Stimulated activated CD4-positive, alpha-beta T cell treated with anti-CD3 and anti-CD28 coated beads, Interleukin-15, amount 100 ng/mL, for 24 hours (primary cell): ENCODE data around the gene SLC7A4.
A peak's percentile ranks its signal among the peaks of the same experiment; 100 is the strongest.
"Not testable (repeated sequence)": the region's sequence is repeated elsewhere in the genome, so short reads cannot be mapped to it uniquely, and the experiment has no call there.

Experiments
- DNase-seq: peaks from one replicate; pipeline ENCODE4 v3.0.0-alpha.2; 2020

Gene SLC7A4

DNA sequence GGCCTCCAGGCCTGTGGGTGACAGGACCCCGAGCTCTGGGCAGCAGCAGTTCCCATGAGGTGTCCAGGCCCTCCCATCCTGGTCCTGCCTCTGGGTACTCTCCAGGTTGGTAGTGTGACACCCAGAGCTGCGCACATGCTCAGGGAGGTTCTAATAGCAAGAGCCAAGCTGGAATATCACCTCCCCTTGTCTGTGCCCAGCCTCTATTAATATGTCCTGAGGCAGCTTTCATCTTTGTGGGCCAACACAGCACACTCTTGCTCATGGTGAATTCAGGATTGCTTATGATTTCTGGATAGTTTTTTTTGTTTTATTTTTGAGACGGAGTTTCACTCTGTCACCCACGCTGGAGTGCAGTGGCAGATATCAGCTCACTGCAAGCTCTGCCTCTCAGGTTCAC is 14.0 kb downstream of the SLC7A4 start:
- DNase-seq: no peak

DNA sequence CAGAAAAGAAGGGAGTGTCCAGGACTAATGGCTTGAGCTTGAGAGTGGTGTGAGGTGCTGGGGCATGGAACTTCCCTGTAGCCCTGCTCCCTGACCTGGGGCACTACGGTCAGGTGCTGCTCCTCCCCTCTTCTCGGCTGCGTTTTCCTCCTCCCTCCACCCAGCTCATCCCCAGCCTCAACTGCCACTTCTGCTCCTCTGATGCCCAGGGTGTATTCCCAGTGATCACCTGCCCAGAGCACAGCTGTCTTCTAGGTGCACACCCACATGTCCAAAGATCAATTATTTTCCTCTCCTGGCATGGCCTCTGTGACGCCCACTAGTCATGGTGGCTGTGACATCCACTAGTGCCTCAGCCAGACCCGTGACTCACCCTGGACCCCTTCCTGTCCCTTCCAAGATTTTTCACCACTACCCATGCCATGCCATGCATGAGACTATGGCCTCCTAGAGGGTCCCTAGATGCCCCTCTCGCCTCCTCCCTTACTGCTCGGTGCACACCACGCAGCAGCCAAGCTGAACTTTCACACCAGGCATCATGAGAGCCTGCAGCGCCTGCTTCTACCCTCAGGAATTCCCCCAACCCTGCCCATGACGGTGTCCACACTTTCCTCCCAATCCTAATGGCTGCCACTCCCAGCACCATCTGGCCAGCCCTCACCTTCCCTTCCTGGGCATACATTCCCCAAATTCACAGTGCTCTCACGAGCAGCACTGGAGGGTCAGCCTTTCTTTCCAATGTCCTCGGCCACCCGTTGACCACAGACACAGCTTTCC is 15.5 kb downstream of the SLC7A4 start:
- DNase-seq: no peak

DNA sequence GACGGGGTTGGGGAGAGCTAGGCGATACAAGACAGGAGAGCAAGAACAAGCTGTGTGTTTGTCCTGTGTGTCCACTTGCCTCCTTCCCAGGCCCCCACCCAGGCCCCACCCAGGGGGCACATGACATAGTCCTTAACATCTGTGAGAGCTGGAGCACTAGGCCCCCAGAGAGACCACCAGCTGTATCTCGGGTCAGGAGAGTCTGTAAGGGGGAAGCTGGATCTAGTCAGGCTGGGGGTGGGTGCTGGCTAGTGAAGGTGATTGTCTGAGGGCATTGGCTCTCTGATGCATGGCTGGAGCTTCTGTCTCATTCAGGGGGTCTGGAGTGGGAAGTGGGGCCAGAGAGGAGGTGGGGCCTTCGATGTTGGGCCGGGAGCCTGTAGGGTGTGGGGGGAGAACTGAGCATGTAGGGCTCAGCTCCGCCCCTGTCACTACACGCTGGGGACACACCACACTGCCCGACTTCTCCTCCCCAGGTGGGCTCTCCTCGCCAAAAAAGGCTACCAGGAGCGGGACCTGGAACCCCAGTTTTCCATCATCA is 16.8 kb downstream of the SLC7A4 start:
- DNase-seq: no peak

DNA sequence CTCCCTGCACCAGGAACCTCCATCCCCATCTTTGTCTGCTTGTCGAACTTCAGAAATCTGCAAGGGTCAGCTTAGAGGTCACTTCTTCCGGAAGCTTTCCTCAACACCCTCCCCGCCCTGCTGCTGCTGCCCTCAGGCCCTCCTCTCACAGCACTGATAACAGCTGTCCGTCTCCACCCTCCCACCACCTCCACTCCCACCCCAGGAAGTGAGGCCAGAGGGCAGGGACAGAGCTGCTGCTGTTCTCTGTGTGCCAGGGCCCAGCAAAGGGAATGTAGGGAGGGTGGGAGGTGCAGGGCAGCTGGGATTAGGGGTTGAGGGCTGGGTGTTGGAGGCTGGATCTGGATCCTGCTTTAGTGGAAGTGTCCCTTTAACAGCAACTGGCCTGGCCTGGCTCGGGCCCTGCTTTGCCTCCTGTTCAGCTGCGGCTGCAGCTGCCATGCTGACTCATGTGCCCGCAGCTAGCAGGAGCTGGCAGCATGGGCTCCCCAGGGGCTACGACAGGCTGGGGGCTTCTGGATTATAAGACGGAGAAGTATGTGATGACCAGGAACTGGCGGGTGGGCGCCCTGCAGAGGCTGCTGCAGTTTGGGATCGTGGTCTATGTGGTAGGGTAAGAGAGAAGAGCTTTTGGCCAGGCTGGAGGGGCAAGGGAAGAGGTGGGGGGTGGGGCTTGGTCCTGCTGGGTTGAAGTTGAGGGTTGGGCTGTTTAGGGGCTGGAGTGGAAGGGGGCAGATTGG is 17.5 kb downstream of the SLC7A4 start, which contains the start of gene P2RX6:
Gene P2RX6, plus strand, starts transcription at position 440 of the 740 bp plus-strand sequence. Its CDS starts 10 bp downstream, at position 450.
- no peak for DNase-seq

DNA sequence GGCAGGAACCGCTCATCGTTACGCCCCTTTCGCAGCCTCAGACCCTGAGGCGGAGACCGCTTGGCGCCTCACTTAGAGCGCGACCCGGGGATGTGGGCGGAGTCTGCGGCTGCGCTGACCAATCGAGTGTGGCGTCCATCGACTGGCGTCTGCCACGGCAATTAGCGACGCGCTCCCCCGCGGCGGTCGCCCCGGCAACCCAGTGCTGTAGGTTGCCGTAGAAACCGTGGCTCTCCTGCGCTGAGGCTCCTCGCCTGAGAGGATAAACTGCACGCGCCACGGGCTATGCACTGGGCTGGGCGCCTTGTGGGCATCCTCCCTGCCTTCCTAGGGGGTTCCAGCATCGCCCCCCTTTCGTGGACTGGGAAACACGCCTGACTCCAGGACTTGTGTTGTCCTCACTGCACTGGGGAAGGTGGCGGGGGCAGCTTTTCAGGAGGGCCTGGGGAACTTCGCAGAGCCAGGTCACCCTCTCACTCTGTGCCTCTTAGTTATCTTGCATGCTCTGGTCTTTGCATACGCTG is 18.1 kb downstream of the SLC7A4 start:
- peak; percentile 94 for DNase-seq

DNA sequence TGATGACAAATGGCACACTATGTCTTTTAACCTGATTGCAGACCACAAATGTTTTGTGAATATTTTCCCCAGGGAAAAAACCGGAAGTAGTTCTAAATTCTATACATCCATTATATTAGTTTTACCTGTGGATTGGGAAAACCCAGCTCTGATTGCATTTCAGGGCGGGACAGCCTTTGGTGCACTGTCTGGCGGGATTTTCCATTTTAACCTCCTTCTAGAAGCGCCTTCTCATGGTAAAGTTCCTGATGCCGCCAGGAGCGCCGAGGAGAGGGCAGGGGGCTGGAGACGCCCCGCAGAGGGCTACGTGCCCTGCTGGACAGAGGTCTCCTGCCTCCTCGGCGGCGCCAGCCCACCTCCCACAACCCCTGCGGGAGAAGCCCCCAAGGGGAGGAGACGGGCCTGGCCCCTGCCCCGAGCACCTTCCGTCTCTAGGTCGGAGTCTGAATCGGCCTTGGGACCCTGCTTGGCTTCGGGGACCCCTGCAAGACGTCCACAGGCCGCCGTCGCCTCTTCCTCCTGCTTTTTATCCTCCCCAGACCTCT is 18.6 kb downstream of the SLC7A4 start:
- no peak for DNase-seq

DNA sequence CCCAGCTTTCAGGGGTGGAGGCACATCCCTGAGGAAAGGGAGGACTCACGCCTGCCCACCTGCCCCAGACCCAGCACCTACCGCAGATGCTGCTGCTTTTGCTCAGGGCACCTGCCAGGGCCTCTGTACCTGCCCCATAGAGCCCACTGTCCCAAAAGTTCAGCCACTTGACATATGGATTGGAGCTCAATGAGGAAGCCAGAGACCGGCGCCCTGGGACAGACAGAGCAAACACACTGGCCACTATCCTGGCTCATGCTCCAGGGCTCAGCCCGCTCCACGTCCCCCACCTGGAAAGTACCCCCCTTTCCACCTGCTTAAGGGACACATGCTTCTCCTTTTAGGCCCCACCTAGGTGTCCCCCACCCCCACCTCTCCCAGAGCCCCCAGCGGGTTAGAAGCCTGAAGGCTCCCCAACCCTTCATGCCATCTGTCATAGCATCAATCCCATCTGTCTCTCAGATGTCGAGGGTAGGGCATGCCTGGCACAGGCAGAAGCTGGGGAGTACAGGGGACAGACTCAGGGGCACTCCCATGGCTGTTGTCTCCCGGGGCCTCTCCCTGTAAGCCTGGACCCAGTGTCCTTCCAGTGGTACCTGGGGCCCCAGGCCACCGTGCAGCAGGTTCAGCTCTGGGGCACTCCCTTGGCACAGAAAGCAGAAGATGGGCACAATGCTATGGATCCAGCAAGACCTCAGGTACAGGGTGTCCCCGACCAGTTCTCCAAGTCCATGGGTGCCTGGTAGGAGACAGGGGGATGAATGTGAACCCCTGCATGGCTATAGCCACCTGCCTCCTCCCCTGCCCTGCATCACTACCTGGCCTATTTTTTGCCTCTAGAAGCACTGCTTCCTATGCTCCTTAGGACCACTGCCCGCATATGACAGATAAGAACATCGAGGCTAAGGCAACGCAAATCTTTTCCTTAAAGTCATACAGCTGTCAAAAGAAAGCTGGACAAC is 19.6 kb downstream of the SLC7A4 start:
- DNase-seq: no peak

DNA sequence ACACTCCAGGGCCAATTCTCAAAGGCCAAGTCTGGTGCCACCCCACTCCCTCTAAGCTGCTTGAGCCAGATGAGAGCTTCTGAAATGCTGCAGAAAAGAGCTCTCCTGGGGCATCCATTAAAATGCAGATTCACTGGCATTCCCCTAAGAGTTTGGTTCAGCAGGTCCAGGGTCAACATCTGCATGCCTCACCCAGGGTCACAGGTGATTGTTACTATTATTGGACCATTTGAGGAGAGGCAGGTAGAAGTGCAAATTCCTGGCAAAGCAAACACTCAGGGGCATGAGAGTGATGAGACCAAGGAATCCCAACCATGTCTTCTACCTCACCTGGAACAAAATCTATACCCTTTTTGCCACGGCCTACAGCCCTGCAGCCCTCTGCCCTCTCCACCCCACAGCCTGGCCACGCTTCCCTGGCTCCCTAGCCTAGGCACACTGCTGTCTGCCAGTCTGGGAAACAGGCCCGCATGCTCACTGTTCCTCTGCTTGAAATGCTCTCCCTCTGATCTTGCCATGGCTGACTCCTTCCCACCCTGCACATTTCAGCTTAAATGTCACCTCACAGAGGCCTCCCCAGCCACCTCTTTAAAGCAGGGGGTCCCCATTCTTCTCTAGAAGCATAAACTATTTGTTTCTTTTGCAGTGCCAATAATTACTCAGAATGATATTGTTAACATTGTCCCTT is 21.8 kb downstream of the SLC7A4 start:
- no peak for DNase-seq

DNA sequence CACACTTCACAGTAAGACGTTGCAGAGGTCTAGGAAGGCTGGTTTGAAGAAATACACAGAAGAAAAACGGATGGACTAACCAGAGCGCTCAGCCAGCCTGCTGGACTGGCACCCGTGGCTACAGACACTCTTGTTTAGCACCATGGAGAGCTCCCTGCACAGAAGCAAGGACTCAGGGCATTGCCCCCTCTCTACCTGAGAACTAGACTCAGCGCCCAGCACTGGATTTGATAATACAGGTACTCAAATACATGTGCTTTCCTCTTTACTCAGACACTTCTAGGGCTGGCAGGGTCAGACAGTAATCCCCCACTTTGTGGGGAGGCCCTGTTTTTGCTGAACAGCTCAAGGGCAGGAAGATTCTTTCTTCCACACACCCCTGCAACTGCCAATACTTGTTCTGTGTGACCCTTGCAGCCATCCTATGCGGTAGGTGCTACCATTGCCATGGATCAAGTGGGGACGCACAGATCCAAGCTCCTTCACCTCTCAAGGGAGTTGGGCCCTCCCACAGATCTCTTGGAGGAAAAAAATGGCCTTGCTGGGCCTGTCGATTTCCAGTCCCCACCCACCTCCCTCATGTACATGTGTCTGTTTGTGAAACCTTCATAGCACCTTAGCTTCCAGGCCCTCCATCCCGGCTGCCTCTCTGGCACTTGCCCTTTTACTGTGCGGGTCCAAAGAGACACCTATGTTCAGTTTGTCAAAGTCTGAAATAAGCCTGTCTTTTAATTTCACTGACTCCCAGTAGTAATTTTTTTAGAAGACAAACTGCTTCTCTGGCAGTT is 22.5 kb downstream of the SLC7A4 start:
- DNase-seq: peak; percentile 26

DNA sequence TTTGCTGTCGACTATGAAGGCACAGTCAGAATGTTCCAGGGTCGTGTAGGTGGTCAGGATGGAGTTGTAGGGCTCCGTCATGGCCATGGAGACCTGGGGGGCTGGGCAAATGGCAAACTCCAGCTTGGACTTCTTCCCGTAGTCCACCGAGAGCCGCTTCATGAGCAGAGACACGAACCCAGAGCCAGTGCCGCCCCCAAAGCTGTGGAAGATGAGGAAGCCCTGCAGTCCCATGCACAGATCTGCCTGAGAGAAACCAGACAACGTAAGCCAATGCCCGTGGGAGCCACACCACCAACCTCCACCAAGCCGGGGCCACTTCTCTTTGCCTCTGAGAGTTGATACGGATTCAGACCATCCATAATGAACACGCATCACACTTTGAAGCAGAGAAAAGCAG is 23.2 kb downstream of the SLC7A4 start:
- DNase-seq: not testable (repeated sequence)

DNA sequence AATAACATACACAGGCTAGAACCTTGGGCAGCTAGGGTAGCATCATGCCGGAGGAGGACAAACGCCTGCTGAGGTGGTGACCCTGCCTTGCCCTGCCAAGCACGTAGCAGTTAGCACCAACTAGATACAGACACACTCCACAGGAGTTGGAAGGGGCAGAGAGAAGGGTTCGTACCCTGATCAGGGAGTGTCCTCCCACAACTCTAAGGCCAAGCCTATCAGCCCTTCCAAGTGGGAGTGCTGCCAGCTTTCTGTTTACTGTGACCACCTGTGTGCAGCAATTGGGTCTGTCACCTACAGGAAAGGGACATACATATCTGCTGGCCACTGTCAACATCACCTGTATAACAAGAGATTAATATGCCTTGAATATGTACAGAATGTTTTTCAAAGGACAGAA is 28.6 kb downstream of the SLC7A4 start:
- DNase-seq: no peak

DNA sequence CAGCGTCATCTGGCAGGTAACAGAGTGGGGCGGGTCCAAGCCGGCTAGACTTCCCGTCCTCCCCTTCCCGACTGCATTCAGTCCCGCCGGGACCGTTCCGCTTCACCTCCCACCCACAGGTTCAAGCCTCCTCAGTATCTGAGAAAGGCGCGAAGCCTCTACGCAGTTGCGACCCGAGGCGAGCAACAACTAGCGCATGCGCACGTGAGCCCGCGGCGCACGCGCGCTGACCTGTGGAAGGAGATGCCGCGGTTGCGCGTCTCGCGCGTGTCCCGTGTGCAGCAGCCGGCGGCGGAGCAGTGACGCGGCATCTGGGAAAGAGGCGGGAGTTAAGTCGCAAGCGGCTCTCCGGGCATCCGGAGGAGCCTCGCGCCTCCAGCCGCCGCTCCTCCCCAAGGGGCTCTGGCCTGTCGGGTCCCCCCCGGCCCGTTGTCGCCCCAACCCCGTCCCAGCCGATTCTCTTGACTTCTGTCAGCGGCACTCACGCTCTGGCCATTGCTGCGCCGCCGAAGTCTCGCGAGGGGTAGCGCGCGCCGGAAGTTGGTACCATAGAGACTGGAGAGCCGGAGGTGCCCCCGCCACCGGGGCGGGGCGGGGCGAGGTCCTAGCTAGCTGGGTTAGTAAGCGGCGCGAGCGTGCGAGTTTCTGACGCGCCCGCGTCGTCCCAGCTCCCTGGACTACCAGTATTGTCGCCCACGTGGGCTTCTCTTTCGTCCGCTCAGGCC is 30.6 kb downstream of the SLC7A4 start, which contains the start of gene THAP7:
Gene THAP7, minus strand, starts transcription at position 518 of the 725 bp plus-strand sequence. Its CDS starts 207 bp downstream, at position 311.
- DNase-seq: peak; percentile 98

DNA sequence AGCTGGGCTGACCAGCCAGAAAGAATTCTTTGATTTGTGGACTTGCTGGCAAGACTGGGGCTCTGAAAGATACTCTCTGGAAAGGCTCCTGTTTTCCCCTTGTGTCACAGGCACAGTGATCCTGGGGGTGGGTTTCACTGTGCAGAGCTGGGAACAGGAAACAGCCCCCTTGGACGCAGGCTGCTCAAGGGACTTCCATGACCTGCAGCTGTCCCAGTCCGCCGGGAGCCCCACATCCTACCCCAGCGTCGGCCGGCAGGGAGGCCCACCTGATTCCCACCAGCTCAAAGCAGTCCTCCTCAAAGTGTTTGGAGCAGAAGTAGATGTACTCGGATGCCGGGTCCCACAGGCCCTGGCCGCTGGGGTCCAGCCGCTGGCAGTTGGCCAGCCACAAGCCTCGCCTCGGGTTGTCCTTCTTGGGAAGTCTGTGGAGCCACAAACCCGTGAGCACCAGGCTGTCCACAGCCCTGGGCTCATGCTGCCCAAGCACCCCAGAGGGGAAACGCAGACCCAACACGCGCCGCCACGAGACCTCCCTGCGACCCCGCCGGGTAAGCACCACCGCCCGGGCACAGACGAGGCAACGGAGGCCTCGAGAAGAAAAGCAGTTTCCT is 31.3 kb downstream of the SLC7A4 start:
- no peak for DNase-seq

DNA sequence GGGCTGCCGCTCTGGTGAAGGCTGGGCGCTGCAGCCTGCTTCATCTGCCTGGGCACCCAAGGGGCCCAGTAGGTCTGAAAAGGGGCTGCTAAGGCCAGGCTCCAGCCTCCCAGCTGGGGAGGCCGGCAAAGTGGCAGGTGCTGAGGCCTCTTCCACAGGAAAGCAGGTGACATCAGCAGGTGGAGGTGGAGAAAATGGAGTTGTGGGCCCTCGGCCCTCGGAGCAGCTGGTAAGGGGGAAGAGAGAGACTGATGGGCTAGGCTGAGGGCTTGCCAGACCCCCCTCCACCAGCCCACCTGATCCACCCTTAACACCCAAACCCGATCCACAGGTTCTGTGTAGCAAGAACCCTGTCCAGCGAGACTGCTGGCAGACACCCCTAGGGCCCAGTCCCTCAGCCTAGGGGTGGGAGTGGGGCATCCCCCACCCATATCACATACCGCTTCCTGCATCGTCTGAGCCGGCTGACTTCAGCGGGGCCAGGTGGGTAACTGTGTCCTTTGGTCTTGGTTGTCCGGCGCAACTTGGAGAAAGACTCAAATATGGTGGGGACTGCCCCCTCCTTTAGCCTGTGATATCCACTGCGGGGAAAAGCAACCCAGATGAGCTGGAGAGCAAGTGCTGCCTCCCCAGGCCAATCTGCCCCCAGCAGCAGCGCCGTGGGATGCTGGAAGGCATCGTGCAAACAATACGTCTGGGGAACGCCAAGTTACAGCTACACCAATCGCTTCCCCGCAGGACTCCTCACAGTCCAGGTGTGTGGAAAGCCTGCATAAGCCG is 32.0 kb downstream of the SLC7A4 start:
- DNase-seq: peak; percentile 24

DNA sequence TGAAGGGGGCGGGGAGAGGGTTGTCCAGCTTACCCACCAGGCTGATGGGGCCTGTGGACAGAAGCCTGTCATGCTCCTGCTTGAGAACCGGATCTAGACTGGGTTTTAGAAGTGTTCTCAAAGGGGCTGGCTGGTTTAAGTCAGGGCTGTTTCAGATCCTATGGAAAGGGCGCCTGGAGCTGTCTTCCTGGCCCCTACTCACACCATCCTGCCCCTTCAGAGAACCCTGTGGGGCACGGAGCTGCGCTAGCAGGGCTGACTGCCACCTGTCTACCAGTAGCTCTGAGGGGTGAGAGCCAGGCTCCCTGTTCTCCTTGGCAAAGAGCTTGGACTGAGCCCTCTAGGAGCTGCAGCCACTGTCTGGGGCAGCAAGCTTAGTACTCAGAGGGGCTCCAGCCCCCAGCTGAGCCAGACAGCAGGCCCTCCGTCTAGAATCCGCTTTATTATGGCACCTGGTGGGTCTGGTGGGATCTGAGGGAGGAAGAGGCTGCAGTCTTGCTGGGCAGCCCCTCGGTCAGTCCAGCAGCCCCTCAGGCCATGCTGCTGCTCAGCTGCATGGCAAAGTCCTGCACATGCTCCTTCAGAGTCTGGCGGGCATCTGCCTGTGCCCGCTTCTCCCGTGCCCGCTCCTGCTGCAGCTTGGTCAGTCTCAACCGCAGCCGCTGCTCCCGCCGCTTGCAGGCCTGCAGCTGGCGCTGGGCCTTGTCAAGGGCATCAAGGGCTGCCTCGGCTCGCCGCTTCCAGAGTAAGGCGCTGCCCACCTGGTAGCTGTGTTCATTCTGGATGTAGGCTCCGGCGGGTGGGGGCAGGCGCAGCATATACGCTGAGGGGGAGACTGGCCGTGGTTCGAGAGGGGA is 32.8 kb downstream of the SLC7A4 start:
- DNase-seq: no peak

DNA sequence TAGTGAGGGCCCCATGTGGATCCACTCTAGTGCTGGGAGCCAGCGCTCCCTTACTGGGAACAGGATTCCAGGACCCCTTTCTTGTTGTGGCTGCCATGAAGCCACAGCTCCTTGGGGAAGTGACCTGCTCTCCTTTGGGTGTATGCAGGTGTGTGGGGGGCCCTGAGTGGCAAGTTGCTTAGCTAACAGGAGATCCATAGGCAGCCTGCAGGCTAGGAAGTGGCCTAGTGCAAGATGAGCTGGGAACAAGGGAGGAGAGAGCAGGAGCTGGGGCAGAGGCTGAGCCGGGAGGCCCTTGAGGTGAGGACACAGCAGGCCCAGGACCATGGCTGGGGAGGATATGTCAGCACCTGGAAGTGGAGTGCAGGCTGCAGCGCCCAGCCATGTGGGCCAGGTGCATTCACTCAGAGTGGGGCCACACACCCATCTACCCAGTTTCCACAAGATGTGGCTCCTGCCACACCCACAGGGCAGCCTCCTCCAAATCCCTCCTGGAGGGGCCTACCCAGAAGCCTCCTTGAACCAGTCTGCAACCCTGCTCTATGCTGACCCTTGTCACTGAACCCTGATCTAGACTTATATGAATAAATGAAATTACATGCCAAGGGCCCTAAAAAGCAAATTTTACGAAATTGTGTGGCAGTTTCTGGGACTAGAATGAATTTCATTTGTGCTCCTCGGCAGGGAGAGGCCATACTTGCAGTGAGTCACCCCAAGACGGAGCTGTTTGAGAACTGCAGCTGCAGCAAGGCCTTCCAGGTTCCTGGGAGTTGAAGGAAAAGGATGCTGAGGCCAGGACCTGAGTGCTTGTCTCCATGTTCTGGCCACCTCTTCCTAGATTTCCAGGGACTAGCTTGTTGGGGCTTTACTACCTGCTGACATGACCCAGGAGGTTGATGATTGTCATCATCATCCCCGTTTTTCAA is 33.7 kb downstream of the SLC7A4 start:
- DNase-seq: peak; percentile 23
